H9 (cell line): ENCODE data around the gene XXYLT1. TPM values are rescaled to one million over a fixed set of nuclear protein-coding genes. Genes with fewer than 3 reads are reported as not detected.

Experiments
- DNase-seq: peaks from one replicate; pipeline ENCODE4 v3.0.0-alpha.2; 2017
- H2AFZ ChIP-seq: one replicate; pipeline ENCODE4 v1.6.1; 2013; ENCODE audit warnings: mild to moderate bottlenecking, low read length, control low read depth, moderate library complexity
- H2AK5ac ChIP-seq: 2 replicates; pipeline ENCODE4 v1.6.1; 2013; ENCODE audit warnings: low read length, control low read depth, mixed read lengths; ENCODE audit not compliant: insufficient read length
- H2BK120ac ChIP-seq: one replicate; pipeline ENCODE4 v1.6.1; 2013; ENCODE audit warnings: low read depth, mild to moderate bottlenecking, low read length, control low read depth, inconsistent platforms; ENCODE audit not compliant: poor library complexity, severe bottlenecking
- H2BK12ac ChIP-seq: 2 replicates; pipeline ENCODE4 v1.6.1; 2013; ENCODE audit warnings: low read length, control low read depth, mixed read lengths, low read depth; ENCODE audit not compliant: insufficient read length
- H2BK15ac ChIP-seq: 2 replicates; pipeline ENCODE4 v1.6.1; 2013; ENCODE audit warnings: low read depth, low read length, control low read depth
- H2BK20ac ChIP-seq: one replicate; pipeline ENCODE4 v1.6.1; 2013; ENCODE audit warnings: low read depth, mild to moderate bottlenecking, low read length, control low read depth, inconsistent platforms; ENCODE audit not compliant: poor library complexity, severe bottlenecking
- H2BK5ac ChIP-seq: 2 replicates; pipeline ENCODE4 v1.6.1; 2013; ENCODE audit warnings: low read length, control low read depth, mixed read lengths; ENCODE audit not compliant: insufficient read length
- H3K14ac ChIP-seq: 2 replicates; pipeline ENCODE4 v1.6.1; 2013; ENCODE audit warnings: low read length, control low read depth; ENCODE audit not compliant: insufficient read depth
- H3K18ac ChIP-seq: 2 replicates; pipeline ENCODE4 v1.6.1; 2013; ENCODE audit warnings: low read depth, mild to moderate bottlenecking, mixed read lengths, low read length, control low read depth; ENCODE audit not compliant: insufficient read length
- H3K23ac ChIP-seq: 2 replicates; pipeline ENCODE4 v1.6.1; 2013; ENCODE audit warnings: low read length, control low read depth, mixed read lengths, low read depth; ENCODE audit not compliant: insufficient read length
- H3K23me2 ChIP-seq: 2 replicates; pipeline ENCODE4 v1.6.1; 2013; ENCODE audit warnings: low read depth, mild to moderate bottlenecking, mixed read lengths, low read length, control low read depth; ENCODE audit not compliant: insufficient read length, poor library complexity, severe bottlenecking
- H3K27ac ChIP-seq: 2 replicates; pipeline ENCODE4 v1.5.1; 2013; ENCODE audit warnings: low read length, control low read depth, mixed read lengths, low read depth; ENCODE audit not compliant: insufficient read length
- H3K27me3 ChIP-seq: 2 replicates; pipeline ENCODE4 v1.6.1; 2013; ENCODE audit warnings: low read length, control low read depth, inconsistent platforms; ENCODE audit not compliant: insufficient read depth
- H3K4ac ChIP-seq: 2 replicates; pipeline ENCODE4 v1.6.1; 2013; ENCODE audit warnings: low read depth, mild to moderate bottlenecking, control low read depth, inconsistent platforms, low read length, moderate library complexity
- H3K4me1 ChIP-seq: 2 replicates; pipeline ENCODE4 v1.6.1; 2013; ENCODE audit warnings: low read length, control low read depth, inconsistent platforms; ENCODE audit not compliant: insufficient read depth
- H3K4me2 ChIP-seq: 2 replicates; pipeline ENCODE4 v1.6.1; 2013; ENCODE audit warnings: low read length, control low read depth, mixed read lengths; ENCODE audit not compliant: insufficient read length, insufficient read depth
- H3K56ac ChIP-seq: 2 replicates; pipeline ENCODE4 v1.6.1; 2013; ENCODE audit warnings: low read depth, mild to moderate bottlenecking, mixed read lengths, low read length, control low read depth; ENCODE audit not compliant: insufficient read length
- H3K79me1 ChIP-seq: 2 replicates; pipeline ENCODE4 v1.6.1; 2013; ENCODE audit warnings: low read depth, mild to moderate bottlenecking, moderate library complexity, low read length, control low read depth, inconsistent platforms; ENCODE audit not compliant: insufficient read depth, poor library complexity, severe bottlenecking
- H3K79me2 ChIP-seq: 2 replicates; pipeline ENCODE4 v1.6.1; 2013; ENCODE audit warnings: low read length, control low read depth, inconsistent platforms; ENCODE audit not compliant: insufficient read depth
- H3K9ac ChIP-seq: 2 replicates; pipeline ENCODE4 v1.6.1; 2013; ENCODE audit warnings: low read length, control low read depth, mixed read lengths; ENCODE audit not compliant: insufficient read length; ENCODE audit errors: extremely low read depth
- H3K9me3 ChIP-seq: one replicate; pipeline ENCODE4 v1.6.1; 2013; ENCODE audit warnings: low read depth, low read length, inconsistent platforms; ENCODE audit not compliant: control insufficient read depth
- H3T11ph ChIP-seq: one replicate; pipeline ENCODE4 v1.6.1; 2013; ENCODE audit warnings: mild to moderate bottlenecking, low read length, control low read depth, inconsistent platforms
- H4K20me1 ChIP-seq: one replicate; pipeline ENCODE4 v1.6.1; 2013; ENCODE audit not compliant: control insufficient read depth, insufficient read length, insufficient read depth
- H4K5ac ChIP-seq: 2 replicates; pipeline ENCODE4 v1.6.1; 2013; ENCODE audit warnings: low read depth, mild to moderate bottlenecking, mixed read lengths, low read length, control low read depth; ENCODE audit not compliant: insufficient read length
- H4K8ac ChIP-seq: replicated peaks from 2 replicates; pipeline ENCODE4 v1.6.1; 2013; ENCODE audit warnings: low read length, control low read depth, mixed read lengths, low read depth; ENCODE audit not compliant: insufficient read length
- H4K91ac ChIP-seq: 2 replicates; pipeline ENCODE4 v1.6.1; 2013; ENCODE audit warnings: low read depth, mild to moderate bottlenecking, moderate library complexity, mixed read lengths, low read length, control low read depth; ENCODE audit not compliant: insufficient read length
- H3K27ac Mint-ChIP-seq, 3 experiments: 2 replicates in 2 of 3; 3 replicates in 1 of 3; pipeline ENCODE4 v1.8.0; 2020 to 2021; ENCODE audit warnings: mixed read lengths in 3 of 3, mild to moderate bottlenecking in 1 of 3, moderate library complexity in 1 of 3
- H3K27me3 Mint-ChIP-seq: 2 replicates; pipeline ENCODE4 v1.8.0; 2021; ENCODE audit warnings: low read depth, mild to moderate bottlenecking, moderate library complexity, mixed read lengths
- H3K36me3 Mint-ChIP-seq, 3 experiments: 2 replicates in 2 of 3; 3 replicates in 1 of 3; pipeline ENCODE4 v1.8.0; 2020 to 2021; ENCODE audit warnings: low read depth in 3 of 3, mixed read lengths in 3 of 3; ENCODE audit not compliant: insufficient read depth in 1 of 3
- H3K4me1 Mint-ChIP-seq, 2 experiments: 2 replicates each; pipeline ENCODE4 v1.8.0; 2020; ENCODE audit warnings: mixed read lengths in 2 of 2
- H3K4me3 Mint-ChIP-seq, 2 experiments: 2 replicates in 1 of 2; 3 replicates in 1 of 2; pipeline ENCODE4 v1.8.0; 2020 to 2021; ENCODE audit warnings: mild to moderate bottlenecking in 2 of 2, mixed read lengths in 2 of 2, moderate library complexity in 1 of 2
- H3K9me3 Mint-ChIP-seq, 2 experiments: 2 replicates in 1 of 2; 3 replicates in 1 of 2; pipeline ENCODE4 v1.8.0; 2020; ENCODE audit warnings: mild to moderate bottlenecking in 2 of 2, mixed read lengths in 2 of 2, moderate library complexity in 1 of 2
- whole genome bisulfite sequencing: extraction: QIAGEN DNeasy Blood & Tissue Kit; methylation state at CpG from one replicate; pipeline ENCODE4 v1.1.7; 2013; ENCODE audit warnings: missing lambda C conversion rate, low lambda C conversion rate, mixed read lengths; ENCODE audit not compliant: insufficient read length; ENCODE audit errors: extremely low coverage; 5-methylcytosine and 5-hydroxymethylcytosine counted together
- total RNA-seq: library from RNA; stranded (reverse); gene quantifications from 2 replicates; pipeline ENCODE4 v1.2.1, GENCODE V29; 2021
- TF ChIP-seq, protein P1 (sequence below): fragments of 200-600 bp; sonication (generic); conservative IDR thresholded peaks from 3 replicates; pipeline ENCODE4 v1.8.0; 2021; ENCODE audit warnings: antibody characterized with exemption, mild to moderate bottlenecking

XXYLT1 gene
- total RNA-seq, 1 experiment from 2014 or later, result 22.7 TPM

DNA sequence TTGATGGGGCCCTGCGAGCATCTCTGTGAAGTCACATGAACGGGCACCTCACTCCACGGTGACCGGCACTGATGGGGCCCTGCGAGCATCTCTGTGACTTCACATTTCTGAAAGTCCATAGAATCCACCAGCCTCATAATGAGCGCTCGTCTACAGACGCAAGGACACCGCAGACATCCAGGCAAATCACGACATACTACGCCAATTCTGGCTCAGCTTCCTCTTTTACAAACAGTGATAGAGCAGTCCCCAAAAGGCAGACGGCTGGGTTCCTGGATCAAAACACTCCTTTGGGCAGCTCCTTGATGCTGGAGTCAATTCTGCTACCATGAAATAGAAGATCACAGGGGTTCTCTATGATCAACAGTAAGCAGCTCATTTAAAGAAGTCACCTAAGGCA, 125.4 kb downstream of the XXYLT1 start:
- Mint-ChIP-seq H3K4me1 (peaks cover 6 to 25% of the 10 kb centered on the region in 2 experiments), H3K9me3 (peaks cover under 1 to 8% of the 10 kb centered on the region in 2 experiments; a peak in 3 of 5 replicates), H3K4me3 (no peak overlapping the region), H3K36me3 (peaks cover 19 to 20% (median 19%) of the 10 kb centered on the region in 3 experiments), H3K27me3 (no peaks in the 10 kb centered on the region), H3K27ac (no peak overlapping the region; a peak in 1 of 7 replicates)
- TF ChIP-seq, protein P1, sequence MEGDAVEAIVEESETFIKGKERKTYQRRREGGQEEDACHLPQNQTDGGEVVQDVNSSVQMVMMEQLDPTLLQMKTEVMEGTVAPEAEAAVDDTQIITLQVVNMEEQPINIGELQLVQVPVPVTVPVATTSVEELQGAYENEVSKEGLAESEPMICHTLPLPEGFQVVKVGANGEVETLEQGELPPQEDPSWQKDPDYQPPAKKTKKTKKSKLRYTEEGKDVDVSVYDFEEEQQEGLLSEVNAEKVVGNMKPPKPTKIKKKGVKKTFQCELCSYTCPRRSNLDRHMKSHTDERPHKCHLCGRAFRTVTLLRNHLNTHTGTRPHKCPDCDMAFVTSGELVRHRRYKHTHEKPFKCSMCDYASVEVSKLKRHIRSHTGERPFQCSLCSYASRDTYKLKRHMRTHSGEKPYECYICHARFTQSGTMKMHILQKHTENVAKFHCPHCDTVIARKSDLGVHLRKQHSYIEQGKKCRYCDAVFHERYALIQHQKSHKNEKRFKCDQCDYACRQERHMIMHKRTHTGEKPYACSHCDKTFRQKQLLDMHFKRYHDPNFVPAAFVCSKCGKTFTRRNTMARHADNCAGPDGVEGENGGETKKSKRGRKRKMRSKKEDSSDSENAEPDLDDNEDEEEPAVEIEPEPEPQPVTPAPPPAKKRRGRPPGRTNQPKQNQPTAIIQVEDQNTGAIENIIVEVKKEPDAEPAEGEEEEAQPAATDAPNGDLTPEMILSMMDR, result no peak
- no peak overlapping the region for H2BK15ac ChIP-seq
- no peak overlapping the region for H4K91ac ChIP-seq
- H4K20me1 ChIP-seq, result no peaks in the 10 kb centered on the region
- H3K9ac ChIP-seq, result no peak overlapping the region
- H3K4ac ChIP-seq, result no peak overlapping the region
- H2BK120ac ChIP-seq, result no peak overlapping the region
- H4K5ac ChIP-seq, result no peak overlapping the region
- no peak overlapping the region for H2AFZ ChIP-seq
- H3K14ac ChIP-seq, result no peak overlapping the region
- H3K79me1 ChIP-seq, result no peaks in the 10 kb centered on the region
- DNase-seq, result no peak
- WGBS, result no CpG with 5 or more reads among the region's 12 CpGs
- H2BK5ac ChIP-seq, result no peak overlapping the region
- H3K79me2 ChIP-seq, result no peaks in the 10 kb centered on the region; the same call in 1 of the 2 replicates
- no peak overlapping the region for H3K23ac ChIP-seq
- no peak overlapping the region for H3K18ac ChIP-seq
- no peak overlapping the region for H3K4me2 ChIP-seq
- no peak overlapping the region for H3T11ph ChIP-seq
- no peak overlapping the region for H4K8ac ChIP-seq
- H3K56ac ChIP-seq, result no peak overlapping the region
- H3K27ac ChIP-seq, result no peak overlapping the region
- H2AK5ac ChIP-seq, result no peak overlapping the region
- peaks cover 6% of the 10 kb centered on the region; the same call in 1 of the 2 replicates for H3K4me1 ChIP-seq
- H3K9me3 ChIP-seq, result no peaks in the 10 kb centered on the region
- H2BK20ac ChIP-seq, result no peak overlapping the region
- H3K23me2 ChIP-seq, result no peaks in the 10 kb centered on the region
- no peak overlapping the region for H2BK12ac ChIP-seq
- no peaks in the 10 kb centered on the region for H3K27me3 ChIP-seq
